MCF 10A (cell line): ENCODE measurements around the gene TEX53. TPM values are rescaled to one million over a fixed set of nuclear protein-coding genes. Genes with fewer than 3 reads are reported as not detected.

ENCODE experiments used
- BruUV-seq: library from RNA; stranded (reverse); fragments of 400-500 nt; replicated peaks from 2 replicates; lab custom pipeline; 2021; lab: Mats Ljungman, UMichigan
- CTCF ChIA-PET: fragments of 300-600 bp; sonication (Branson Sonifier 250); formaldehyde crosslinking; extraction: SDS; loops from one replicate; lab custom pipeline; 2021; ENCODE audit warnings: antibody characterized with exemption, inconsistent platforms; lab: Yijun Ruan, JAX
- POLR2A ChIA-PET: fragments of 300-600, 350-650 bp; sonication (Branson Sonifier 250); formaldehyde crosslinking; extraction: SDS; loops from one replicate; lab custom pipeline; 2020; ENCODE audit warnings: antibody characterized with exemption, inconsistent platforms; lab: Yijun Ruan, JAX
- DNase-seq: peaks from one replicate; pipeline ENCODE4 v3.0.0-alpha.2; 2018; ENCODE audit not compliant: unreplicated experiment
- H3K27ac Mint-ChIP-seq: one replicate; pipeline ENCODE4 v1.8.0; 2022; ENCODE audit warnings: mild to moderate bottlenecking, low read depth, mixed read lengths; ENCODE audit not compliant: unreplicated experiment
- H3K27me3 Mint-ChIP-seq: one replicate; pipeline ENCODE4 v1.8.0; 2022; ENCODE audit warnings: mixed read lengths; ENCODE audit not compliant: insufficient read depth, unreplicated experiment
- H3K36me3 Mint-ChIP-seq: one replicate; pipeline ENCODE4 v1.8.0; 2022; ENCODE audit warnings: mild to moderate bottlenecking, moderate library complexity, mixed read lengths; ENCODE audit not compliant: insufficient read depth, unreplicated experiment
- H3K4me1 Mint-ChIP-seq: one replicate; pipeline ENCODE4 v1.8.0; 2022; ENCODE audit warnings: mixed read lengths; ENCODE audit not compliant: insufficient read depth, unreplicated experiment
- H3K4me3 Mint-ChIP-seq: one replicate; pipeline ENCODE4 v1.8.0; 2022; ENCODE audit warnings: mild to moderate bottlenecking, moderate library complexity, mixed read lengths; ENCODE audit not compliant: unreplicated experiment
- H3K9me3 Mint-ChIP-seq: one replicate; pipeline ENCODE4 v1.8.0; 2022; ENCODE audit warnings: mixed read lengths; ENCODE audit not compliant: unreplicated experiment
- intact Hi-C: fragments of 100-400 bp; cut with micrococcal nuclease; formaldehyde crosslinking; loops from 2 replicates; pipeline ENCODE4 v1.14.1; 2022
- total RNA-seq: library from RNA; stranded (reverse); gene quantifications from 2 replicates; pipeline ENCODE4 v1.2.3, GENCODE V29; 2022
- TF ChIP-seq, protein P1 (sequence below): fragments of 200-600 bp; IDR thresholded peaks from one replicate; pipeline ENCODE4 v1.8.0; 2022; ENCODE audit warnings: antibody characterized with exemption, mild to moderate bottlenecking; ENCODE audit not compliant: unreplicated experiment

The TEX53 gene
- total RNA-seq, 1 experiment from 2014 or later = not detected

DNA sequence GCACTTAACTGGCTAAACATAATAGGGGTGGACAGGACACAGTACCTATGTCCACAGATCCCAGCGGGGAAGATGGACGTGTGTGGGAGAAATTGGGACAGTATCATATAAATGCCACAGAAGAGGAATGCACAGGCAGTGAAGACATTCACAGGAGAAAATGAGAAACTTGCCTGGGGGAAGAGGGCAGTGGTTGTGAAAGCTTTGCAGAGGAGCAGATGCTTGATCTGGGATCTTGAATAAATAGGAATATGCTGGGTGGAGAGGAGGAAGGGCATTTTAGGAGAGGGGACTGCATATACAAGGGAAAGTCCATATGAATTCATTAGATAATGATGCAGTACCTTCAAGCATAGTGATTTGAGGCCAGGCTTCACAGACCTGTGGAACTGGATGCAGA lies 32.9 kb downstream of the TEX53 start:
- Mint-ChIP-seq H3K27ac (no peak overlapping the region), H3K27me3 (no peaks in the 10 kb centered on the region), H3K4me3 (no peak overlapping the region), H3K4me1 (peaks cover 9% of the 10 kb centered on the region), H3K9me3 (no peaks in the 10 kb centered on the region), H3K36me3 (peaks cover 19% of the 10 kb centered on the region)
- no TSS peak for BruUV-seq
- TF ChIP-seq, protein P1, sequence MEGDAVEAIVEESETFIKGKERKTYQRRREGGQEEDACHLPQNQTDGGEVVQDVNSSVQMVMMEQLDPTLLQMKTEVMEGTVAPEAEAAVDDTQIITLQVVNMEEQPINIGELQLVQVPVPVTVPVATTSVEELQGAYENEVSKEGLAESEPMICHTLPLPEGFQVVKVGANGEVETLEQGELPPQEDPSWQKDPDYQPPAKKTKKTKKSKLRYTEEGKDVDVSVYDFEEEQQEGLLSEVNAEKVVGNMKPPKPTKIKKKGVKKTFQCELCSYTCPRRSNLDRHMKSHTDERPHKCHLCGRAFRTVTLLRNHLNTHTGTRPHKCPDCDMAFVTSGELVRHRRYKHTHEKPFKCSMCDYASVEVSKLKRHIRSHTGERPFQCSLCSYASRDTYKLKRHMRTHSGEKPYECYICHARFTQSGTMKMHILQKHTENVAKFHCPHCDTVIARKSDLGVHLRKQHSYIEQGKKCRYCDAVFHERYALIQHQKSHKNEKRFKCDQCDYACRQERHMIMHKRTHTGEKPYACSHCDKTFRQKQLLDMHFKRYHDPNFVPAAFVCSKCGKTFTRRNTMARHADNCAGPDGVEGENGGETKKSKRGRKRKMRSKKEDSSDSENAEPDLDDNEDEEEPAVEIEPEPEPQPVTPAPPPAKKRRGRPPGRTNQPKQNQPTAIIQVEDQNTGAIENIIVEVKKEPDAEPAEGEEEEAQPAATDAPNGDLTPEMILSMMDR = no peak
- no peak for DNase-seq
- POLR2A ChIA-PET = interaction anchor here (0.9 kb wide), 1 partner anchor 13 kb away, joined by 4 read pairs; no protein-coding TSS in a partner anchor
- CTCF ChIA-PET = interaction anchor here (1.0 kb wide), 1 partner anchor 14 kb away, joined by 3 read pairs; no protein-coding TSS in a partner anchor
- intact Hi-C loops = no loop called here

DNA sequence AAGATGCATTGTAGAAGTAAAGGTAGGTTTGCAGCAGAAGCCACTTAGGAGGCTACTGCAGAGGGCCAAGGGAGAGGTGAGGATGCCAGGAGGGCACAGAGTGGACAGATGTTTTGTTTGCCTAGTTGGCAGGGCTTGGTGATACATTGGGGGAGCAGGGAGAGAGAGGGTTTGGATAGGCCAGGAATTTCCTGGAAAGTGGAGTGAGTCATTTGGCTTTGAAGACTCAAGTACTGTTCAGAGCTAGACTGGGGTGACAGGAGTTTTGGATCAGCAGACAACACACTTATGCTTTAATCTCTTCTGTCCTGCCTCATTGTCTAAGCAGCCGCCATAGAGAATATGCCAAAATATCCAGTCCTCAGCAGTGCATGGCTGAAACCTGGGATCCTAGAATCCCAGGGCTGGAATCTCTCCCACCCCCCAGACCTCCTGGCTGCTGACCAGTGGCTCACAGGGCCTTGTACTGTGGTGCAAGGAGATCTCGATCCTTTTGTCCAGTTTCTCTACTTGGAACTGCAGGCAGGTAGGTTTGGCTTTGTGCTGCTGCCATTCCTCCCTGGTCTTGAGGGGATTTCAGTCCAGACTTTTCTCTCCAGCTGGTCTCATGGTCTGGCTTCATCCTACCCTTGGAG lies 35.5 kb downstream of the TEX53 start:
- no TSS peak for BruUV-seq
- Mint-ChIP-seq H3K27me3 (no peaks in the 10 kb centered on the region), H3K36me3 (peaks cover 12% of the 10 kb centered on the region), H3K4me3 (no peak overlapping the region), H3K27ac (no peak overlapping the region), H3K9me3 (no peaks in the 10 kb centered on the region), H3K4me1 (peaks cover 9% of the 10 kb centered on the region)
- intact Hi-C loops = no loop called here
- peak; percentile 63 for DNase-seq
- CTCF ChIA-PET = interaction anchor here (0.5 to 0.8 kb wide), 4 partner anchors 66 to 1863 kb away, joined by 3 read pairs; no protein-coding TSS in a partner anchor
- TF ChIP-seq, protein P1 = no peak
- POLR2A ChIA-PET = interaction anchor here (1.8 kb wide), 1 partner anchor 10 kb away, joined by 5 read pairs; no protein-coding TSS in a partner anchor

DNA sequence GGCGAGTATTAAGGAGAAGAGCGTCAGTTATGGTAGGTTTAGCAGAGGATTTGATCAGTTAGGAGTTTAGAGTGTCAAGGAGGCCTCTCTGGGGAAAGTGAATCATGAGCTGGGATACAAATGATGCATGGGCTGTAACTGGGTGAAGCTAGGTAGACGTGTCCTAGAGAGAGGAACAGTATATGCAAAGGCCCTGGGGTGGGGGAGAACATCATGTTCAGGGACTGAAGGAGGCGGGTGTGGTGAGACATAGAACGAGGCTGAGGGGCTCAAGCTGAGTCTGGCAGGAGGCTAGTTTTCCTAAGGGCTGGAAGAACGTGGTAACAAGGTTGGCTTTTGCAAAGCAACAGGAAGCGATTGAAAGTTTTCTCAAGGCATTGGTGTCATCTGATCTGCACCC lies 36.0 kb downstream of the TEX53 start:
- no peaks in the 10 kb centered on the region for H3K9me3 Mint-ChIP-seq
- no peaks in the 10 kb centered on the region for H3K27me3 Mint-ChIP-seq
- BruUV-seq = no TSS peak
- TF ChIP-seq, protein P1 = no peak
- DNase-seq = no peak
- POLR2A ChIA-PET = interaction anchor here (1.8 kb wide), 1 partner anchor 10 kb away, joined by 5 read pairs; no protein-coding TSS in a partner anchor
- no peak overlapping the region for H3K27ac Mint-ChIP-seq
- CTCF ChIA-PET = interaction anchor here (0.5 to 0.8 kb wide), 5 partner anchors 27 to 1864 kb away, joined by 3 read pairs; no protein-coding TSS in a partner anchor
- no peak overlapping the region for H3K4me3 Mint-ChIP-seq
- intact Hi-C loops = no loop called here
- peaks cover 12% of the 10 kb centered on the region for H3K36me3 Mint-ChIP-seq
- peaks cover 9% of the 10 kb centered on the region for H3K4me1 Mint-ChIP-seq

DNA sequence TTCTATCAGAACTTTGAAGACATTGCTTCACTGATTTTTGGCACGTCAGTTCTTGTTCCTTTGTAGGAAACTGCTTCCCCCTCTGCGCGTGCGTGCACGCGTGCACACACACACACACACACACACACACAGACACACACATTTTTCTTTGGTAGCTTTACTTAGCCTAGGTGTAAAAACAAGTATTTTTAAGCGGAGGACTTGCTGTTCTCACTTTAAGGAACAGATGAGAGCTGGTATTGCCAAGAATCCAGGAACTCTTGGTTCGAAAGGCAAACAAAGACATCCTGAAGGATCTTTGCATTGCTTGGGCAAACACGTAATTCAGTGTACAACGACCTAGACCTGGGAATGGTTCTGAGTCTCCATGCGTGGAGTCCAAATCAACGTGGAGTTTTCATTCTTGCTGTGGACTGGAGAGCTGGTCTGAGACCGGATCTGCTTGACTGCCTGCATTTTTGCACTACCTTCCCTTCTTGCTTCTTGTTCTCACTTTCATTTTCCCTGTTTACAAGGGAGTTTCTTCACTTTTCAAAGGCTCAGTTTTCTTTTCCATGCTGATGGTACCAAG lies 38.3 kb downstream of the TEX53 start:
- no peak for DNase-seq
- ChIA-PET POLR2A (interaction anchor here (0.6 kb wide), 1 partner anchor 14 kb away, joined by 3 read pairs; no protein-coding TSS in a partner anchor), CTCF (interaction anchor here (0.6 to 1.3 kb wide), 3 partner anchors 116 to 511 kb away, joined by 3 to 5 read pairs (median 5); no protein-coding TSS in a partner anchor)
- no TSS peak for BruUV-seq
- Mint-ChIP-seq H3K27me3 (no peaks in the 10 kb centered on the region), H3K4me1 (peaks cover 9% of the 10 kb centered on the region), H3K9me3 (no peaks in the 10 kb centered on the region), H3K36me3 (peaks cover 15% of the 10 kb centered on the region), H3K27ac (no peak overlapping the region), H3K4me3 (no peak overlapping the region)
- intact Hi-C loops = no loop called here
- TF ChIP-seq, protein P1 = no peak
